Uterus (tissue), 2 donors: ENCODE results near the gene CD101.

ENCODE experiments used
- POLR2A ChIP-seq, 2 donors: fragments of 450-650 bp; IDR thresholded peaks; one replicate each; pipeline ENCODE4 v1.6.1; 2016; ENCODE audit warnings: antibody characterized with exemption in 2 of 2, mild to moderate bottlenecking in 1 of 2, moderate library complexity in 1 of 2
- TF ChIP-seq, protein P1 (sequence below), 4 experiments: fragments of 200-600 bp in 2 of 4; fragments of 450-650 bp in 2 of 4; sonication (generic) in 2 of 4; IDR thresholded peaks; one replicate each; pipeline ENCODE4 v1.5.1; 2016 to 2019; ENCODE audit warnings: antibody characterized with exemption in 4 of 4, mild to moderate bottlenecking in 2 of 4, moderate library complexity in 1 of 4

DNA sequence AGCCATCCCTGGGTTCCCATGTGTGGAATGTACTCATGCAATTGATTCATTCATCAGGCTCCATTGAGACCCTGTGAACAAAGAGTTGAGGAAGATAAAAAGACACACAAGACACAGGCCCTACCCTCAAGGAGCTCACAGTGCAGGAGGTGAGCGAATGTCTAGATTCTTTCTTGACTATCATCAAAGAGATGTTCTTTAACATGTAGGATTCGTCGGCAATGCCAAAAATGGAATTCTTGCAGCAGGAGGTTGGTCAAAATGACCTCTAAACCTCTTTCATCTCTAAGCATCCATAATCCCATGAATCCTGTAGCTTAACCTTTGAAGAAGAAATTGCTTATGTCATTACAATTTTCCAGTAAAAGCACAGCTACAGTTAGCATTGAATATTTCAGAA is 30.7 kb downstream of the CD101 start:
- TF ChIP-seq POLR2A (IDR thresholded peaks at IDR 0.05), result no peak
- TF ChIP-seq, protein P1, sequence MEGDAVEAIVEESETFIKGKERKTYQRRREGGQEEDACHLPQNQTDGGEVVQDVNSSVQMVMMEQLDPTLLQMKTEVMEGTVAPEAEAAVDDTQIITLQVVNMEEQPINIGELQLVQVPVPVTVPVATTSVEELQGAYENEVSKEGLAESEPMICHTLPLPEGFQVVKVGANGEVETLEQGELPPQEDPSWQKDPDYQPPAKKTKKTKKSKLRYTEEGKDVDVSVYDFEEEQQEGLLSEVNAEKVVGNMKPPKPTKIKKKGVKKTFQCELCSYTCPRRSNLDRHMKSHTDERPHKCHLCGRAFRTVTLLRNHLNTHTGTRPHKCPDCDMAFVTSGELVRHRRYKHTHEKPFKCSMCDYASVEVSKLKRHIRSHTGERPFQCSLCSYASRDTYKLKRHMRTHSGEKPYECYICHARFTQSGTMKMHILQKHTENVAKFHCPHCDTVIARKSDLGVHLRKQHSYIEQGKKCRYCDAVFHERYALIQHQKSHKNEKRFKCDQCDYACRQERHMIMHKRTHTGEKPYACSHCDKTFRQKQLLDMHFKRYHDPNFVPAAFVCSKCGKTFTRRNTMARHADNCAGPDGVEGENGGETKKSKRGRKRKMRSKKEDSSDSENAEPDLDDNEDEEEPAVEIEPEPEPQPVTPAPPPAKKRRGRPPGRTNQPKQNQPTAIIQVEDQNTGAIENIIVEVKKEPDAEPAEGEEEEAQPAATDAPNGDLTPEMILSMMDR (IDR thresholded peaks at IDR 0.05), result no peak
